Motor neuron (in vitro differentiated cells): ENCODE measurements around the gene TSPAN31. TPM values are rescaled to one million over a fixed set of nuclear protein-coding genes. Genes with fewer than 3 reads are reported as not detected.
"Not testable (repeated sequence)": the region's sequence is repeated elsewhere in the genome, so short reads cannot be mapped to it uniquely, and the experiment has no call there.

Experiments
- ATAC-seq, 8 experiments: fragments of 200-7000 bp; cut with Tn5 transposase; replicated peaks in 6 of 8; 2 replicates each; pipeline ENCODE4 v1.8.0; 2021; ENCODE audit warnings: mild to moderate bottlenecking in 8 of 8, moderate library complexity in 8 of 8
- H3K27ac ChIP-seq, 2 donors: fragments of 250-450 bp; sonication (Bioruptor Pico); 2 replicates each; pipeline ENCODE4 v1.9.0; 2021; ENCODE audit warnings: antibody characterized with exemption in 2 of 2, mild to moderate bottlenecking in 2 of 2, moderate library complexity in 1 of 2
- H3K4me1 ChIP-seq, 2 donors: fragments of 250-450 bp; sonication (Bioruptor Pico); replicated peaks in 1 of 2; 2 replicates each; pipeline ENCODE4 v1.6.1; 2021; ENCODE audit warnings: antibody characterized with exemption in 2 of 2, mild to moderate bottlenecking in 2 of 2, moderate library complexity in 1 of 2
- H3K4me3 ChIP-seq, 5 donors: fragments of 250-450 bp; sonication (Bioruptor Pico); 2 replicates each; pipeline ENCODE4 v1.9.0; 2021; ENCODE audit warnings: antibody characterized with exemption in 5 of 5, mild to moderate bottlenecking in 5 of 5, moderate library complexity in 4 of 5
- WGBS, 10 experiments: fragments of 450-650 bp; shearing (Covaris generic); methylation state at CpG; one replicate each; pipeline ENCODE4 v1.0.0; 2022; 5-methylcytosine and 5-hydroxymethylcytosine counted together
- in situ Hi-C, 9 experiments: fragments of 400-800 bp; cut with MboI; loops; one replicate each; pipeline ENCODE4 v1.15.0; 2021; ENCODE audit warnings: low sequenced_read_pairs in 9 of 9, low pct_unique_long_range_greater_than_20kb in 2 of 9; ENCODE audit not compliant: unreplicated experiment in 9 of 9
- total RNA-seq, 8 experiments: library from RNA; unstranded; fragments of 300-600 nt; gene quantifications; 2 replicates each; pipeline versions ENCODE4 v1.2.3 to v1.2.4, GENCODE V29; 2022

The TSPAN31 gene
- total RNA-seq, 8 experiments from 2014 or later = 19.8 to 38.6 (median 24.4) TPM

- H3K27ac ChIP-seq = no peak overlapping the region
- WGBS, 10 experiments = 57 to 100% (median 98%) methylated on average over 1 to 3 of the region's 5 CpGs; no CpG with 5 or more reads in 2 of the 10 experiments
- no peak for ATAC-seq
- no peak overlapping the region for H3K4me3 ChIP-seq
- H3K4me1 ChIP-seq = no peaks in the 10 kb centered on the region
- in situ Hi-C loops = no loop called here
Measured at GRCh38 chr12:57717131-57717530, 27.7 kb upstream of the TSPAN31 start.

GRCh38 chr12:57717846-57718640, 26.8 kb upstream of the TSPAN31 start:
- no peak overlapping the region for H3K4me3 ChIP-seq
- 91 to 100% (median 94%) methylated on average over 1 to 16 of the region's 22 CpGs; no CpG with 5 or more reads in 1 of the 10 experiments for WGBS, 10 experiments
- H3K27ac ChIP-seq = no peak overlapping the region
- in situ Hi-C loops = no loop called here
- H3K4me1 ChIP-seq = no peaks in the 10 kb centered on the region
- ATAC-seq = no peak

GRCh38 chr12:57718641-57719528, 26.0 kb upstream of the TSPAN31 start:
- 91 to 100% (median 100%) methylated on average over 1 to 8 of the region's 15 CpGs; no CpG with 5 or more reads in 1 of the 10 experiments for whole genome bisulfite sequencing, 10 experiments
- in situ Hi-C loops = no loop called here
- ATAC-seq = no peak
- Histone ChIP-seq H3K4me1 (no peaks in the 10 kb centered on the region), H3K27ac (no peak overlapping the region), H3K4me3 (no peak overlapping the region)

DNA sequence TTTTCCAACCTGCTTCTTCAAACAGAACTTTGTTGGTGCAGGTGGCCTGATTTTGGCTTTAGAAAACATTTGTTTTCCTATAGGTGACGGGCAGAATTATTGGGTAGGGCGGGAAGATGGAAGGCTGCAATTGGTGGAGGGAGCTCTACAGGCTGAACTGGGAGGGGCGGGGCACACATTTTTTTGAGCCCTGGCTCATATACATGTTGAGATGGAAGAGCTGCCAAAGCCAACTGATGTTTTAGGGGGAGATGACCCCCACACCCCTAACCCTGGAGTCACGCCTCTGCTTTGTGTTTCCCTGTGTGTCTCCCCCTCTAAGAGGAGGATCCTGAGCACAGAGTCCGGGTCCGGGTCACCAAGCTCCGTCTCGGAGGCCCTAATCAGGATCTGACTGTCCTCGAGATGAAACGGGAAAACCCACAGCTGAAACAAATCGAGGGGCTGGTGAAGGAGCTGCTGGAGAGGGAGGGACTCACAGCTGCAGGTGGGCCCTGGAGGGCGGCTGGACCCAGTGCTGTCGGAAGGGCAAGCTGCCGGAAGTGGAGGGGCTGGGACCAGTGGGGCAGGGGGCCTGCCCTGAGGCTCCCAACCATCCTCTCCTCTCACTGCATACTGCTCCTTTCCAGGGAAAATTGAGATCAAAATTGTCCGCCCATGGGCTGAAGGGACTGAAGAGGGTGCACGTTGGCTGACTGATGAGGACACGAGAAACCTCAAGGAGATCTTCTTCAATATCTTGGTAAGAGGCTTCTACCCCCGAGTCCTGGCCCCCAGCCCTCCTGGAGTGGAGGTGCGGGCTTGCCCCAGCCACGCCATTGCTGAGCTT, 24.8 kb upstream of the TSPAN31 start:
- in situ Hi-C loops = no loop called here
- no peaks in the 10 kb centered on the region for H3K4me1 ChIP-seq
- no peak for ATAC-seq
- H3K4me3 ChIP-seq = no peak overlapping the region
- WGBS, 10 experiments = 72 to 100% (median 98%) methylated on average over 1 to 6 of the region's 20 CpGs; no CpG with 5 or more reads in 6 of the 10 experiments
- no peak overlapping the region for H3K27ac ChIP-seq

DNA sequence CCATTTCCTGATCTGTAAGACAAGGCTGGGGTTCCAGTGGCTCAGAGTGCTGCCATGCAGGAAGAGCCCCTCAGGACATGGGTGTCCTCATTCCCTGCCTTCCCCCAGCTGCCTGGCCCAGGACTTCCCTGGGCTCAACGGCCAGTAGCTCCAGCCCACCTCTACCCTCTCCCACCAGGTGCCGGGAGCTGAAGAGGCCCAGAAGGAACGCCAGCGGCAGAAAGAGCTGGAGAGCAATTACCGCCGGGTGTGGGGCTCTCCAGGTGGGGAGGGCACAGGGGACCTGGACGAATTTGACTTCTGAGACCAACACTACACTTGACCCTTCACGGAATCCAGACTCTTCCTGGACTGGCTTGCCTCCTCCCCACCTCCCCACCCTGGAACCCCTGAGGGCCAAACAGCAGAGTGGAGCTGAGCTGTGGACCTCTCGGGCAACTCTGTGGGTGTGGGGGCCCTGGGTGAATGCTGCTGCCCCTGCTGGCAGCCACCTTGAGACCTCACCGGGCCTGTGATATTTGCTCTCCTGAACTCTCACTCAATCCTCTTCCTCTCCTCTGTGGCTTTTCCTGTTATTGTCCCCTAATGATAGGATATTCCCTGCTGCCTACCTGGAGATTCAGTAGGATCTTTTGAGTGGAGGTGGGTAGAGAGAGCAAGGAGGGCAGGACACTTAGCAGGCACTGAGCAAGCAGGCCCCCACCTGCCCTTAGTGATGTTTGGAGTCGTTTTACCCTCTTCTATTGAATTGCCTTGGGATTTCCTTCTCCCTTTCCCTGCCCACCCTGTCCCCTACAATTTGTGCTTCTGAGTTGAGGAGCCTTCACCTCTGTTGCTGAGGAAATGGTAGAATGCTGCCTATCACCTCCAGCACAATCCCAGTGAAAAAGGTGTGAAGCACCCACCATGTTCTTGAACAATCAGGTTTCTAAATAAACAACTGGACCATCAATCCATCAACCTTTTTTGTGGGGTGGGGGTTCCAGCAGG, 23.9 kb upstream of the TSPAN31 start:
- Histone ChIP-seq H3K4me3 (no peak overlapping the region), H3K27ac (no peak overlapping the region), H3K4me1 (no peaks in the 10 kb centered on the region)
- peak in 1 of 8 experiments; percentile 8 for ATAC-seq
- in situ Hi-C loops = no loop called here
- 57 to 100% (median 82%) methylated on average over 1 to 5 of the region's 11 CpGs; no CpG with 5 or more reads in 4 of the 10 experiments for WGBS, 10 experiments

DNA sequence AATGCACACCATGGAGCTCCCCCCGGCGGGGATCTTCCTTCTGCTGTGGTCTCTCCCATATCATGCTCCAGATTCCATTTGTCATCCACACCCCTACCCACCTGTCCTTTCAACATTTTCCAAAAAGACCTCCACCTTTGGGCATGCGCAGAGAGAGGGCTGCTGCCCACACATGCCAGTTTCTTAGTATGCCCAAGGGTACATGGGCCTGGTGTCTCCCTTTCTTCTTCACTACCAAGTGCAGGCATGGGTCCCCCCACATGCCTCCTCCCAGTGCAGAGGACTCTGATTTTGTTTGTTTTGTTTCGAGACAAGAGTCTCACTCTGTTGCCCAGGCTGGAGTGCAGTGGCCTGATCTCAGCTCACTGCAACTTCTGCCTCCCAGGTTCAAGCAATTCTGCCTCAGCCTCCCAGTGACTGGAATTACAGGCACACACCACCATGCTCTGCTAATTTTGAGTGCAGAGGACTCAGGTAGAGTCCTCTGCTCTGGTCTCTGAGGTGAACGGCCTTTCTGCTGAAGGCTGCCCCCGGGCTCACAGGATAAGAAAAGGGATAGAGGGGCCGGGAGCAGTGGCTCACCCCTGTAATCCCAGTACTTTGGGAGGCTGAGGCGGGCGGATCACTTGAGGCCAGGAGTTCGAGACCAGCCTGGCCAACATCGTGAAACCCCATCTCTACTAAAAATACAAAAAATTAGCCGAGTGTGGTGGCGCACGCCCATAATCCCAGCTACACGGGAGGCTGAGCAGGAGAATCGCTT, 22.8 kb upstream of the TSPAN31 start:
- H3K4me1 ChIP-seq, ATAC-seq, in situ Hi-C loops, H3K4me3 ChIP-seq, H3K27ac ChIP-seq: not testable (repeated sequence)
- WGBS, 10 experiments = 84 to 100% (median 97%) methylated on average over 1 to 15 of the region's 16 CpGs; no CpG with 5 or more reads in 1 of the 10 experiments

DNA sequence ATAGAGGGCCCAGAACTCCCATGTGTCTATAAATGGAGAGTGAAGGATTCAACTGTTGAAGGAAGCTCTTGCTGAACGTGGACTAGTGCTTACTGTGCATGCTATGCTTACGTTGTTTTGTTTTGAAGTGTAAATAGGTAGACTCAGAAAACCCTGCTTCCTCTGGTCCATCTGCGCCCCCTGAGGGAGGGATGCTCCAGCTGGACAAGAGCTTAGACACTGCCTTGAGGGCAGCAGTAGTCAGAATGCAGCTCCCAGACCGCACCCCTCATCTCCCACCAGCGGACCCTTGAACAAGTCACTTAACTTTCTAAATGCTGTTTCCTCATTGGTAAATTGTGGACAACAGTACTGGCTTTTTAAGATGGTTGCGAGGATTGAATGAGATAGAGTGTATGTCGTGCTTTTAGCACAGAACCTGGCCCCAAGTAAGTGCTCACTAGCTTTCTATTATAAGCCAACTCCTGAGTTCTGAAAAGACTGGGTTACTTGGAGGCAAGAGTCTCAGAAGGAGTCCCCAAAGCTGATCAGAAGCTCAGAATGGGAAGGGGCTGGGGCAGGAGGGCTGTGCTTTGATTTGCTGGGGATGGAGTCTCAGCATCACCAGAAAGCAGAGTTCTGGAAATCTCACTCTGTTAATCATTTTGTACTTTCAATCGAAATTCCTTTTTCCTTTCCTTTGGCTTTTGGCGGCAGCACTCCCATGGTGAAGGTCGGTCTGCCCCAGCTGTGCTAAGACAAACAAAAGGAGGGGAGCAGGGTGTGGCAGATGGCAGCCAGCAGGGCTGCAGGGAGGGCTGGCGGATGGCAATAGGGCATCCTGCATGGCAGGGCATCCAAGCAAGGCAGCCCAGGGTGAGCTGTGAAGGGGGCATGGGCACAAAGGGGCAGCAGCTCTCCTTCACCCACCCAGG, 21.9 kb upstream of the TSPAN31 start:
- in situ Hi-C loops = no loop called here
- Histone ChIP-seq H3K4me3 (no peak overlapping the region), H3K4me1 (peaks cover 0 to 6% of the 10 kb centered on the region in 2 donors), H3K27ac (no peak overlapping the region)
- 0 to 90% (median 58%) methylated on average over 1 to 7 of the region's 11 CpGs; no CpG with 5 or more reads in 2 of the 10 experiments for WGBS, 10 experiments
- ATAC-seq = no peak

DNA sequence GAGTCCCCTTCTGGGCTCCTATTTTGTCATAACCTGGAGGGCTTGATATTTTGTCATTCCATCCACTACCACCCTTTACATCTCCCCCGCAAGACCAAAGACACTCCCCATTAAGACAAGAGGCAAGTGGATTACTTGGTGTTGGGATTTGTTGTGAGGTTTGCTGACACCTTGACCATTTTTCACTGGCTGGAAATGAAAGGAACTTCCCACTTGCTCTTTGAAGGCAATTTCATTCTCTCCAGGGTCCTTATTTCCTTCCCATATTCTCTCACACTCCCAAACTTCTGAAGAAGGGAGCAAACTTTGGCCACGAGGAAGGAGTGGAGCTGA, 21.2 kb upstream of the TSPAN31 start:
- WGBS, 10 experiments = 60 to 86% (median 80%) methylated on average over 1 to 2 of the region's 2 CpGs; no CpG with 5 or more reads in 5 of the 10 experiments
- Histone ChIP-seq H3K4me3 (no peak overlapping the region), H3K27ac (no peak overlapping the region), H3K4me1 (peaks cover 0 to 6% of the 10 kb centered on the region in 2 donors)
- in situ Hi-C loops = no loop called here
- ATAC-seq = no peak

DNA sequence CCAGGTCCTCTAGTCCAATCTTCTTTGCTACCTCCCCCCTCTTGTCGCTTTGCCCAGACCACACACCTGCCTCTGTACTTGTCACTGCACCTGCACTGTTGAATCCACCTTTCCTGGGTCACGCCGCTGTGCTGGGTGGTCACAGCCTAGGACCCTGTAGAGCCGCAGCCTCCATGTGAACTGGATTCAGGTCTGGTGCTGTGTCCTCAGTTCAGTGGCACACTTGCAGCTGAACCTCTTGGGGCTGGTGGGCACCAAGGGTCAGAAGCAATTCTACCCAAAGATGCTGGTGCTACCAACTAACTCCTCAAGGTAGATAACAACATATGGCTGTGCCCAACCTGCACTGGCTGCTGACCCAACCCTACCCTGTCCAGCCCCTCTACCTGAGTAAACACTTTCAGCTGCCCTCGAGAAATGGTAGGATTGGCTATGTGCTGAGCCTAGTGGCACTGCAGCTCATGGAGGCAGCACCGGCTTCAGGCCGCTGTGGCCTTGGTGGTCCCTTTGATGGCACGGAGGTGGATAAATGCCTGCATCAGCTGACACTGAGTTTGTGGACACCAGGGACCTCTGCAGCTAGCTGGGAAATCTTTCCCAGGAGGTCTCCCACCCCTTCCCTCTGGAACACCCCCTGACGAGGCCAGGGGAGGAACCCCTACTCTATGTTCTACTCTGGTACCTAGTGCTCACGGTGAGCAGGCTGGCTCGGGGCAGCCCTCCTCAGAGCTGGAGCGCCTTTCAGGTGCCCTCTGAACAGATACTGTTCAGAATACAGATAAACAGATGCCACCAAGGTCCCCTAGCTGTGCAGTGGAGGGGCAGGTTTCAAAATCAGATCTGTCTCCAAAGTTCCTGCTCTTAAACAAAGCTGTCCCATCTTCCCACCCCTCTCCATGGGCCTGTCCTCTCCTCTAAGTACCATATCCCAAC, 20.6 kb upstream of the TSPAN31 start:
- Histone ChIP-seq H3K4me1 (peaks cover 0 to 6% of the 10 kb centered on the region in 2 donors), H3K4me3 (no peak overlapping the region), H3K27ac (no peak overlapping the region)
- in situ Hi-C loops = no loop called here
- WGBS, 10 experiments = 20 to 100% (median 84%) methylated on average over 1 to 4 of the region's 12 CpGs; no CpG with 5 or more reads in 1 of the 10 experiments
- no peak for ATAC-seq
